Measurements from ENCODE around the gene TMEM270. TPM values are rescaled to one million over a fixed set of nuclear protein-coding genes. Genes with fewer than 3 reads are reported as not detected.

The TMEM270 gene
- polyA plus RNA-seq, 1 donor from 2014 or later, result not detected

DNA sequence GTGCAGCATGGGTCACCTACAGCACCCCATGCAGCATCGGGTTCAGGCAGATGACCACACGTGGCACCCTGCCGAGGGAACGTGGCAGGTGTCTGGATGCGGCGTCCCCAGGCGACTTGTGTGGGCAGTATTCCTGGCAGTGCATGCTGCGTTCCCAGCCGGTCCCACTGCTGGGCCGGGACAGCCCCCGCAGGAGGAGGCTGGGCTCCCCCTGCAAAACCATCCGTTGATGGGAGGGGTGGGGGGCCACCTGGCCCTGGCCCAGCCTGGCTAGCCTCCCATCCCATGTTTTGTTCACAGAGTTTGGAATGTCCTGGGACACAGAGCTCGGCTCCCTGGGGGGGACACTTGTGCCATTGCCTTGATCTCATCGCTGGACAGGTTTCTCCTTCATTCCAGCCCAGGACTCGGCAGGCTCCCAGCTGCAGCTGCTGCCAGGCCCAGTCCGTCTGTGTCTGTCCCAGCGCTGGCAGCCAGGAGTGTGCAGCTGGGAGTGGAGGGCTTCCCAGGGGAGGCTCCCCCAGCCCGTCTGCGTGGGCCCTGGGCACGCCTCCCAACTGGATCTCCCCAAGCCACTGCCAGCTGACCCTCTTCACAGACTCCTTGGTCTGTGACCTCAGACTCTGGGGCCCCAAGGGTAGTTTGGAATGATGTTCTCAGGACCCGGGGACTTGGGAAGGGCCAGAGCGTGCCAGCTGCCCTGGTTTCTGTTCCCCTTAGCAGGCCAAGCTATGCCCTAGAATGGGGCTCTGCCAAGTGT lies 32.6 kb downstream of the TMEM270 start:
- no peak overlapping the region for H2AFZ ChIP-seq (ENCODE audit: low read depth, low read length)
- no peak overlapping the region for H3K9ac ChIP-seq (ENCODE audit: low read length)
- no peak overlapping the region for H3K4me3 ChIP-seq (ENCODE audit: low read length)
- no peak for TF ChIP-seq EZH2 (IDR thresholded peaks at IDR 0.05; ENCODE audit: borderline replicate concordance, insufficient read depth, low read length, poor library complexity, severe bottlenecking)
- TF ChIP-seq SMC3 (conservative IDR thresholded peaks at IDR 0.05; ENCODE audit: poor library complexity), result no peak
- no peaks in the 10 kb centered on the region for H4K20me1 ChIP-seq (ENCODE audit: insufficient read depth)
- H3K36me3 ChIP-seq (ENCODE audit: insufficient read depth, low read length), result no peaks in the 10 kb centered on the region
- H3K27ac ChIP-seq (ENCODE audit: low read length), result no peak overlapping the region
- H3K9me2 ChIP-seq (ENCODE audit: insufficient read depth, low read length), result no peaks in the 10 kb centered on the region
- H3K4me2 ChIP-seq (ENCODE audit: low read length), result no peak overlapping the region
- H3F3A ChIP-seq (ENCODE audit: insufficient read depth, low read length, poor library complexity, severe bottlenecking), result no peaks in the 10 kb centered on the region
- no peaks in the 10 kb centered on the region for H3K79me2 ChIP-seq (replicated peaks; ENCODE audit: insufficient read depth, low read length)
- no peaks in the 10 kb centered on the region for H3K9me3 ChIP-seq (ENCODE audit: low read length)
- no peaks in the 10 kb centered on the region for H3K27me3 ChIP-seq (ENCODE audit: insufficient read depth, low read depth, low read length)

DNA sequence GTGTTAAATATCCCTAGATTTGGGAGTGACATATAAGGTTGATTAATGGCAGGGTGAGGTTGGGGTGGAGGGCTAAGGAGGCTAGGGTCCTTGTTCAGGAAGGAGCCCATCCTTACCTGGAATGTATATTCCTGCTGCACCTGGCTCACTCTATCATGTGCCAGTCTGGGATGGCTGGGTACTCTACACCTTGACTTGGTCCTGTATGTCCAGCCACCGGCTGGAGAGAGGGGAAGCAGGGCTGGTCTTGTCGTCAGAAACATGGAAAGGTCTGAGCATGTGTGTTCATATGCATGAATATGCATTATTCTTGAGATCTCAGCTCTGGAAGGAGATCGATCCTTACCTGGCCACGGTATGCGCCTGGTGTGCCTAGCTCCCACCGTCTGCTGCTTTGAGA lies 33.2 kb downstream of the TMEM270 start:
- Histone ChIP-seq H3K79me2 (replicated peaks; ENCODE audit: insufficient read depth, low read length) (no peaks in the 10 kb centered on the region), H4K20me1 (ENCODE audit: insufficient read depth) (no peaks in the 10 kb centered on the region), H3K4me3 (ENCODE audit: low read length) (no peak overlapping the region), H3K9me2 (ENCODE audit: insufficient read depth, low read length) (no peaks in the 10 kb centered on the region), H3K9me3 (ENCODE audit: low read length) (no peaks in the 10 kb centered on the region), H3K27me3 (ENCODE audit: insufficient read depth, low read depth, low read length) (no peaks in the 10 kb centered on the region), H2AFZ (ENCODE audit: low read depth, low read length) (no peak overlapping the region), H3K27ac (ENCODE audit: low read length) (no peak overlapping the region), H3K9ac (ENCODE audit: low read length) (no peak overlapping the region), H3F3A (ENCODE audit: insufficient read depth, low read length, poor library complexity, severe bottlenecking) (no peaks in the 10 kb centered on the region), H3K4me2 (ENCODE audit: low read length) (no peak overlapping the region), H3K36me3 (ENCODE audit: insufficient read depth, low read length) (no peaks in the 10 kb centered on the region)
- TF ChIP-seq TAF1 (IDR thresholded peaks at IDR 0.05; ENCODE audit: low read depth) (no peak), RAD21 (conservative IDR thresholded peaks at IDR 0.05) (no peak), SMC3 (conservative IDR thresholded peaks at IDR 0.05; ENCODE audit: poor library complexity) (no peak), MXI1 (conservative IDR thresholded peaks at IDR 0.05; ENCODE audit: poor library complexity, severe bottlenecking) (no peak), EZH2 (IDR thresholded peaks at IDR 0.05; ENCODE audit: borderline replicate concordance, insufficient read depth, low read length, poor library complexity, severe bottlenecking) (no peak), POLR2AphosphoS5 (IDR thresholded peaks at IDR 0.05) (no peak), EP300 (conservative IDR thresholded peaks at IDR 0.05; ENCODE audit: poor library complexity, severe bottlenecking) (no peak)
- TF ChIP-seq, protein P1, sequence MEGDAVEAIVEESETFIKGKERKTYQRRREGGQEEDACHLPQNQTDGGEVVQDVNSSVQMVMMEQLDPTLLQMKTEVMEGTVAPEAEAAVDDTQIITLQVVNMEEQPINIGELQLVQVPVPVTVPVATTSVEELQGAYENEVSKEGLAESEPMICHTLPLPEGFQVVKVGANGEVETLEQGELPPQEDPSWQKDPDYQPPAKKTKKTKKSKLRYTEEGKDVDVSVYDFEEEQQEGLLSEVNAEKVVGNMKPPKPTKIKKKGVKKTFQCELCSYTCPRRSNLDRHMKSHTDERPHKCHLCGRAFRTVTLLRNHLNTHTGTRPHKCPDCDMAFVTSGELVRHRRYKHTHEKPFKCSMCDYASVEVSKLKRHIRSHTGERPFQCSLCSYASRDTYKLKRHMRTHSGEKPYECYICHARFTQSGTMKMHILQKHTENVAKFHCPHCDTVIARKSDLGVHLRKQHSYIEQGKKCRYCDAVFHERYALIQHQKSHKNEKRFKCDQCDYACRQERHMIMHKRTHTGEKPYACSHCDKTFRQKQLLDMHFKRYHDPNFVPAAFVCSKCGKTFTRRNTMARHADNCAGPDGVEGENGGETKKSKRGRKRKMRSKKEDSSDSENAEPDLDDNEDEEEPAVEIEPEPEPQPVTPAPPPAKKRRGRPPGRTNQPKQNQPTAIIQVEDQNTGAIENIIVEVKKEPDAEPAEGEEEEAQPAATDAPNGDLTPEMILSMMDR (IDR thresholded peaks at IDR 0.05; ENCODE audit: poor library complexity, severe bottlenecking), result no peak
- TF ChIP-seq, protein P2, sequence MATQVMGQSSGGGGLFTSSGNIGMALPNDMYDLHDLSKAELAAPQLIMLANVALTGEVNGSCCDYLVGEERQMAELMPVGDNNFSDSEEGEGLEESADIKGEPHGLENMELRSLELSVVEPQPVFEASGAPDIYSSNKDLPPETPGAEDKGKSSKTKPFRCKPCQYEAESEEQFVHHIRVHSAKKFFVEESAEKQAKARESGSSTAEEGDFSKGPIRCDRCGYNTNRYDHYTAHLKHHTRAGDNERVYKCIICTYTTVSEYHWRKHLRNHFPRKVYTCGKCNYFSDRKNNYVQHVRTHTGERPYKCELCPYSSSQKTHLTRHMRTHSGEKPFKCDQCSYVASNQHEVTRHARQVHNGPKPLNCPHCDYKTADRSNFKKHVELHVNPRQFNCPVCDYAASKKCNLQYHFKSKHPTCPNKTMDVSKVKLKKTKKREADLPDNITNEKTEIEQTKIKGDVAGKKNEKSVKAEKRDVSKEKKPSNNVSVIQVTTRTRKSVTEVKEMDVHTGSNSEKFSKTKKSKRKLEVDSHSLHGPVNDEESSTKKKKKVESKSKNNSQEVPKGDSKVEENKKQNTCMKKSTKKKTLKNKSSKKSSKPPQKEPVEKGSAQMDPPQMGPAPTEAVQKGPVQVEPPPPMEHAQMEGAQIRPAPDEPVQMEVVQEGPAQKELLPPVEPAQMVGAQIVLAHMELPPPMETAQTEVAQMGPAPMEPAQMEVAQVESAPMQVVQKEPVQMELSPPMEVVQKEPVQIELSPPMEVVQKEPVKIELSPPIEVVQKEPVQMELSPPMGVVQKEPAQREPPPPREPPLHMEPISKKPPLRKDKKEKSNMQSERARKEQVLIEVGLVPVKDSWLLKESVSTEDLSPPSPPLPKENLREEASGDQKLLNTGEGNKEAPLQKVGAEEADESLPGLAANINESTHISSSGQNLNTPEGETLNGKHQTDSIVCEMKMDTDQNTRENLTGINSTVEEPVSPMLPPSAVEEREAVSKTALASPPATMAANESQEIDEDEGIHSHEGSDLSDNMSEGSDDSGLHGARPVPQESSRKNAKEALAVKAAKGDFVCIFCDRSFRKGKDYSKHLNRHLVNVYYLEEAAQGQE (IDR thresholded peaks at IDR 0.05; ENCODE audit: borderline replicate concordance), result no peak

Data from neural cell (in vitro differentiated cells).